GM18511 (cell line): Measurements from ENCODE around the gene GPC6.
"Not testable (repeated sequence)": the region's sequence is repeated elsewhere in the genome, so short reads cannot be mapped to it uniquely, and the experiment has no call there.

Experiments
- ATAC-seq: cut with Tn5 transposase; IDR thresholded peaks from one replicate; pipeline ENCODE4 v1.9.1; 2021; ENCODE audit warnings: mild to moderate bottlenecking, moderate library complexity; ENCODE audit not compliant: unreplicated experiment

GPC6 gene

DNA sequence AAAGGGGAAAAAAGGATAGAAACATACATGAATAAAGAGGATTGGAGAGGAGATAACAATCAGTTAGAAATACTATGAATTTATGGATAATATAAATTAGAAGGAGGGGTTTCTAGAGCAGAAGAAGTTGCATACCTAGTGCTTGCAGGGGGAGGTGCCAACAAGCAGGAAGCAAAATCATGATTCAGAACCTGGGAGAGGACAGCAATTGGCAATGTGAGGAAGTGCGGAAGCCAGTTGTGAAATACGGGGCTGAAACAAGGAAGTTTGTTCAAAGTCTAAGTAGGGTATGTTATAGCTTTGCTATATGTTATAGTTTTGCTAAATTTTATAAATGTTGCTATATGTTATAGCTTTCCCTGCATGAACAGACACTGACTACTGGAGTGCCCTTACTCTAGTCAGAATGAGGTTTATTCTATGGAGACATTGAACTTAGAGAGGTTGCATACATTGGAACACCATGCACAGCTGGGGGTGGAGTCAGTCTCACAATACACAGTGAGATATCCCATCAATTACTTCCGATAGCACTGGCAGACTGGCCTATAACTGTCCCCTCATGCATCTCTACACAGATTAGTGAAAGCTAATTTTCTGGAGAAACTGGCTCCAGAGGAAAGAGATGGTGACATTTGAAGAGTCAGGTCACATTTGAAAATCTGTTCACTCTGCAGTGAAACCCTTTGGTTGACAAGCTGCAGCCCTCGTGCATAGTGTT, 92.1 kb downstream of the GPC6 start:
- ATAC-seq, result no peak

DNA sequence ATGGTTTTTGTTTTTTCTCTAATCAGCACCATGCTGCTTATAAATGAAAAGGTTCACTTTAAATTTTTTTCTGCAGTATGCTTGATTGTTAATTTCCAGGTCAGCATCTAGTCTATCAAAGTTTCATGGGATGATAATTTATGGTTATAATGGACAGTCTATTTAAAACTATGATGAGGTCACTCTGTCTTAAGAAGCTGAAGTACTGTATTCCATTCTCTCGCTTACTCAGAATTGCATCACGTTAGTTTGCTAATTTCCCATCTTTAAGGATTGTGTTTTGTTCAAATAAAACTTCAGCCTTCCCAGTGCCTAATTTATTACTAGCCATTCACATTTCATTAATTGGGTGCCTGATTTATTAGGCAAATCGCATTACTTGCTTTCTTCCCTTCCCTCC, 94.3 kb downstream of the GPC6 start:
- no peak for ATAC-seq

DNA sequence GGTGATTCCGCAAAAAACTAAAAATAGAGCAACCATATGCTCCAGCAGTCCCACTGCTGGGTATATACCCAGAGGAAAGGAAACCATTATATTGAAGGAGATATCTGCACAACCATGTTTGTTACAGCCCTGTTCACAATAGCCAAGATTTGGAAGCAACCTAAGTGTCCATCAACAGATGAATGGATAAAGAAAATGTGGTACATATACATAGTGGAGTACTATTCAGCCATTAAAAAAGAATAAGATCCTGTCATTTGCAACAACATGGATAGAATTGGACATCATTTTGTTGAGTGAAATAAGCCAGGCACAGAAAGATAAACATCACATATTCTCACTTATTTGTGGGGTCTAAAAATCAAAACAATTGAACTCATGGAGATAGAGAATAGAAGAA, 97.3 kb downstream of the GPC6 start:
- ATAC-seq, result not testable (repeated sequence)

DNA sequence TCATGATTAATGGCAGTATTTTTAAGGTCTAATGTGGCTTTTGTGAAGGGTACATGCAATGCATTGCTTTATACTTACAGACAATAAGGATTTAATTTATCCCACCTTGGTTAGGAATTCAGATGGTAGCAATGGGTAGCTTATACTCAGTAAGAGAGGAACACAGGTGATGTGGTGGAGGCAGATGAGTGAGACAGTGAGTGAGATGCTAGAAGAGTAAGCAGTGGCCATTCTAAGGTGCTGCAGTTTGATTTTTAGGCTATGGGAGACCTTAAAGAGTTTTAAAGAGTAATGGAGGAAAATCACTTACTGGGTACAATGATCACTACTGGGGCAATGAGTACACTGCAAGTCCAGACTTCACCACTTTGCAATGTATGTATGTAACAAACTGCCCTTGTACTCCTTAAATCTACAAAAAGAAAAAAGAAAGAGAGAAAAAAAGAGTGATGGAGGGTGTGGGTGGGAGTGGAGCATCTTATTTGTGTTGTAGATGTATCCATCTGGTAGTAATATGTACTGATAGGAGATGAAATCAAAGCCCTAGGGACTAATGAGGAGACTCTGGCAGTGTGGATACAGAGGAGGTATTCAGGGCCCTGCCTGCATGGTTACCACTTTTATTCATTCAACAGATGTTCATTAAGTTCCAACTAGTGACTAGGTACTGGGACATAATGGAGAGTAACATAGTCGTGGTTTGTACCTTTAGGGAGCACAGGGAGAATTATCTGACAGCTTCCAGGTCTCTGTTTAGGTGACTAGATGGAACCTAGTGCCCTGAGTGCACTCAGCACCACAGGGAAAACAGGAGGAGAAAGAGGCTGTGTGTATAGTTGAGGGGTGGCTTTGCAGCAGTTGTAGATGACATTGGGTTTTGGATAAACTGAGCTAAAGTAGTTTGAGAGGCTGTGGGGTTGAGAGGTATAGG, 99.0 kb downstream of the GPC6 start:
- no peak for ATAC-seq

DNA sequence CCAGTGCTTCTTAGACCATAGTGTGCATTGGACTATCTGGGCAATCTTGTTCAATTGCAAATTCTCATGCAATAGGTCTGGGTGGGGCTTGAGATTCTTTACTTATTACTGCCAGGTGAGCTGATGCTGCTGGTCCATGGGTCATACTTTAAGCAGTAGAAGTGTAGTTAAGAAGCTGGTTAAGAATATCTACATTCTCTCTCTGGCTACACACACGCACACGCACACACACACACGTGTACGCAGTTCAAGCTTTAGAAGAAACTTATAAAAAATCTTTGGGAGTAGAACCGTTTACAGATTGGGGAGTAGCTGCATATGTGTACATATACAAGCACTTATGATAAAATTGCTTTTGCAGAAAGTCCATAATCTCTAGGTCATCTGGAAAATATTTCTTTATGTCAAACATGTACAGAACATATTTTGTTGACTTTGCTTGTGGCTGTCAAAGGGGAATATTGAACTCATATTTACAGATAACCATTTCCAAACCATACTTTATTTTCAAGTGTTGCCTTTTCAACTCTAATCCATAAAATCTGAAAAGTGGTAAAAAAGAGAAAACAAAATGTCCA, 99.7 kb downstream of the GPC6 start:
- ATAC-seq, result no peak

DNA sequence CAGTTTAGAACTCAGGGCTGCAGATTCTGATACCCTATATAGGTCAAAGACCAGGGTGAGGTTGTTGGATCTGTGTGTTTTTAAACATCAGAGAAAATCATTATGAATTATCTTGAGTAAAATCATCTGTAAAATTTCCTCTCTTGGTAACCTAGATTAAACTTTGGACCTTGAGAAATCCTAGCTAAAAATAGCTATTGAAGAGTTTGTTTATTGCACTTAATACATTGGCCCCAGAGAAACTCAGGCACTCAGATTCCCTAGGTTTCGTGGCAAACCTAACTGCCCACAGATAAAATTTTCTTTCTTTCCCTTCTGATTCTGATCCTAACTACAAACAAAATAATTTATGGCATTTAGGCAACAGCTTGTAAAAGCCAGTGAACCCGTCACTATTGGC, 102.3 kb downstream of the GPC6 start:
- no peak for ATAC-seq

DNA sequence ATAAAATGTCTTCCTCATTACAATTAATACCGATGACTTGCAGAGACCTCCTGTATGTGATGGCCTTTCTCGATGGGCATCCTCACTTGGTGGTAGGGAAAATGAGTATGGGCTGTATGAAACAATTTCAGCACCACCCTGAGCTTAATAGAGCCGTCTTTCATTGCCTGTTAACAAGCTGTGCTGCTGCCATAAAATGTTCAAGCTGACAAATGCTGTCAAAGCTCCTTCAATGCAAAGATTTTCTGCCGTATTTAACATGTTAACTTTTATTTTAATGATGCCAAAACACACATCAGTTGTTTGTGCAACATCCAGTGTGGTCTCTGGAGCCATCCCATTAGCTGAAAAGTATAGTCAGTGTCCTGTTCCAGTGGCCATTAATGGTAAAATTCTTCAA, 110.1 kb downstream of the GPC6 start:
- no peak for ATAC-seq

DNA sequence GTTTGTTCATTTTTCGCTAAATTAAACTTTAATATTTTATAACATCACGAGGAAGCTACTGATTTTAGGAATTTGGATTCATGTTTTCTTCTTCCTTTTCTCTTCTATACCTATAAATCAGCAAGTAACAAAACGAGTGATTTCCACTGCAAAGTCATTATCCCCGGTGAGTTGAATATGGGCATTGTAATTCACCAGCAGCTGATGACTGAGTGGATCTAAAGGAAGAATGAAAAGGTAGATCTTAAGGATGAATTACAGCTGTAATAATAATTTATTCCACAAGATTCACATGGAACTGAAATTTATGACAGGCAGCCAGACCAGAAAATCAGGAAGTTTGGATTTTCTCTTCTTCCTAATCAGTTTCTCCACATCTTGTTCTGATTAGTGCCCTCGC, 111.4 kb downstream of the GPC6 start:
- no peak for ATAC-seq

DNA sequence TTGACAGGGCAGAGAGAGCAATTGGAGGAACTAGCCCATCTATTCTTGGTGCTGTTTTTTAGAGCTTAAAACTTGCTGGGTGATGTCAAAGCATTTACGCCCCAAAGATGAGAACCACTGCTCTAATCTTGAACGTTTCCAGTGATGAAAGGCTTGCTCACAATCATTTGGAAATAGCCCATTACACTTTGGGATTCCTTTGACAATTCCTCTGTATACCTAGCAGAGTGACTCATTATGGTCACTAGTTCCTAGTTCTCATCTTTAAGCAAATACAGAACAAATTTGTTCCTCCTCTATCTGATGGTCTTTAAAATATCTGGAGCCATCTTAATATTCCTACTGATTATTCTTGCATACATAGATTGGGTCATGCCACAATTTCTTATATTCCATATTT, 112.3 kb downstream of the GPC6 start:
- ATAC-seq, result no peak

DNA sequence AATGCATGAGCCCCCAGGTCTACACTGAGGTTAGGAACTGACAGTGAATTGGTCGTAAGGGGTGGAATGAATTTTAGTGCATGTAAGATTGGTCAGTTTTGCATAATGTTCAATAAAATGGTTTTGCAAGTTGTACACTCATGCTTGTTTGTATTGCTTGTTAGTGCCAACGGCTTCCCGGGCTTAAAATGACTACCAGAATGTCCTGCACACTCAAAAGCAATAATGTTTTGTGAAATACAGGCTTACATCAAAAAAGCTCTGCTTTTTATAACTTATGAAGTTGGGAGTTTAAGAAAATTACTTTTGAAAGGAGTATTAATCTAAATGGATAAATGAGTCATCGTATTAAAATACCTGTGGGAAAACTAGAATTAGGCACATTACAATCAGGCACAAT, 112.9 kb downstream of the GPC6 start:
- no peak for ATAC-seq

DNA sequence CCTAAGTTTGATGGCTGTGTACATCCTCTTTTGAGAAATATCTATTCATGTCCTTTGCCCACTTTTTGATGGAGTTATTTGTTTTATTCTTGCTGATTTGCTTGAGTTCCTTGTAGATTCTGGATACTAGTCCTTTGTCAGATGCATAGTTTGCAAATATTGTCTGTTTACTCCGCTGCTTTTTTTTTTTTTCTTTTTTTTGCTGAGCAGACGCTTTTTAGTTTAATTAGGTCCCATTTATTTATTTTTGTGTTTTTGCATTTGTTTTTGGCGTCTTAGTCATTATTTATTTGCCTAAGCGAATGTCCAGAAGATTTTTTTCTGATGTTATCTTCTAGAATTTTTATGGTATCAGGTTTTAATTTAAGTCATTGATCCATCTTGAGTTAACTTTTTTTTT, 114.9 kb downstream of the GPC6 start:
- no peak for ATAC-seq

DNA sequence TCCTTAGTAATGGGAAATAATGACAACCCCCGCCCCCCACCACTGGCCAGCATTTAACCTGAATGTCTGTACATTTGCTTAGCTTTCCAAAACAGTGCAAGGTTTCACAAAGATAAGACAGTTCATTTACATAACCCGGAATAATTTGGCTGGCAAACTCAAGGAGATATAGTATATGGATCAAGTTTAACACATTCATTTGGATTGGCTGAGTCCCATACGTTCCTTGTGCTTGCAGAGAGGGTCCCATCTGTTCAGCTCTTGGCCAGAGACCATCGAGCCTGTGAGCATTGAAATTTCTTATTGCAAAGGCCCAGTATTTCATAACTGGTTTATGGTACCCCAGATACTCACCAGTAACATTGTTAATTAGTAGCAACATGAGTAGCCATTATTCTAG, 116.5 kb downstream of the GPC6 start:
- no peak for ATAC-seq

DNA sequence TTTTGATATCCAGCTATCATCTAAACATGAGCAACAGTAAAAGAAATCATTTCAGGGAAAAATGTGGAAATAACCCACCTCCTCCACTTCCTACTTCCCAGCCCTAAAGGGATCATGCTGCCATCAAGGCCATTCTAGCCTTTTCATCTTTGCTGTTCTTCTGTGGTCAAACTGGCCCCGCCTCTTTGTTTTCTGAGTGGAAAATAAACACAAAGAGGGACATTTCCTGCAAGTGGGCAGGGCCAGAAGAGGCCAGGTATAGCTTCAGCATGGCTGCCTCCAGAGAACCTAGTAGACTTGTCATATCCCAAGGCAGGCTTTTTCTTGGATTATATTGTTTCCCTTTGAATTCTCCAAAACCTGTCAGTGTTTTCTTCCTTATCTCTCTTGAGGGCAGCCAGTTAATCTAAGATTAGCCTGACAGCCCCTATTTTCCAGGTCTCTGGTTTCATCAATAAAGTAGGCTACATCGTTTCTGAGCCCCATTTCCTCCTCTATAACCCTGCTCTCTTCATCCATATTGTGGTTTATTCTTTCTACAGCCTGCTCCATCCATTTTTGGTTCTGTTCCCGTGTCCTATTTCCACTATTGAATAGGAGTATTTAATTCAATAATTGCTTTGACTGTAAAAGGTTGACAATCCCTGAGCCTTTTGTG, 117.6 kb downstream of the GPC6 start:
- no peak for ATAC-seq

DNA sequence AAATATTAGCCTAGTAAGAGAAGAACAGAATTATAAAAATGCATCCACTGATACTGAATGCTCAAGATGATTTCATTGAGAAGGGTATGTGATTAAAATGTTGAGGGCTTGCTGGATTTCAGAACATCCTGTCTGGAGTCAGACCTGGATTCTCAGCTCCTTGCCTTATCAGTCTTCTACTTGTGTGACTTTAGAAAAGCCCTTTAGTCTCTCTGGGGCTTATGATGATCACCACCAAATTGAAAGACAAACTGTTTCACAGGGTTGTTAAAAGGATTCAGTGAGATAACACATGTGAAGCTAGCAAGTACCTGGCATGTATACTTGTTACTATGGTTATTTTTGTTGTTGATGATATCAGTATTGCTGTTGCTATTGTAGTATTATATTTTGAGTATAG, 118.4 kb downstream of the GPC6 start:
- no peak for ATAC-seq

DNA sequence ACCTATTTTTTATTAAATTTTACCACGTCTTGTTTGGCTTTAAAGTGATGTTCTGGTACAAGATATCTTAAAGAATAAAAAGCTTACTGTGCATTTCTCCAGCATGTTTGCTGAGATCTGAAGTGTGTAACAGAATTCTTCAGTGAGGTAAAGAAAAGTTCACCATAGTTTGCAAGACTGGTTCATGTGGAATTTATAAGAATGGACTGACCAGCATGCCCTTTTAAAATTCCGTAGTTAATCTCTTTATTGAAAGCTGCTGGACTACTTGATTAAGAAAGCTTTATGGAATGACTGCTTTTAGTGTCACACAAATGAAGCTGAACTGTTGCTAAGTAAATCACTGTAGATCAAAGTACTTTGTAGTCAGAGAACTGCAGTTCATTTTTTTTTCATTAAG, 119.2 kb downstream of the GPC6 start:
- ATAC-seq, result no peak

DNA sequence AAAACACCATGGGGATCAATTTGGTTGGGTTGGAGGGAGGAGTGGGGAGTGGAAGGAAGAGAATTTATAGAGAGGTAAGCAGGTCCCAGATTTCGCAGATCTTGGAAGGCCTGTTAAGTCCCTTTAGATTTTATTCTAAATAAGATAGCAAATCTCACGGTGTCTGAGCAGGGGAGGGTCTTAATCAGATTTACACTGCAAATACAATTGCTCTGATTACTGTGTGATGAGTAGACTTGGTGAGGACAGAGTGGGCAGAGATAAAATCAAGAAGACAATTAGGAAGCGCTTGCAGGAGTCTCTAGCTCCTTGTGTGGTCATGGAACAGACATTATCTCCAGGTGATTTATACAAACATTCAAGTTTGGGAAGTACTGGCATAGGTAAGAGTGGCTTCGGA, 126.0 kb downstream of the GPC6 start:
- ATAC-seq, result no peak

DNA sequence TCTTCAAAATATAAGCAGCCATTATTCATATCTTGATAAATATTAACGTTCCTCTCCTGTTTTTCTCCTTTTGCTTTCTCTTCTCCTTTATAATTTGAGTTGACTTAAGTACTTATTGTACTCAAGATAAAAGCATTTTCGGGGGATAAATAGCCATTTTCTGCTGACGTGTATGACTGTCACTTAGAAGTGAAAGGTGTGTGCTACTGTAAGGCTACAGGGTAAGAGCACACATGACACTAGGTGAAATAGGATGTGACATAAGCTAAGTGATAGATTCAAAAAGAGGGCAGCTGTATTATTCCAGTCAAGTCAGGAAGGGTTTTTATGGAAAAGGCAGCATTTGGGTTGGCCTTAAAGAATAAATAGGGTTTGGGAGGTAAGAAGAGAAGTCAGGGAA, 128.5 kb downstream of the GPC6 start:
- ATAC-seq, result no peak

DNA sequence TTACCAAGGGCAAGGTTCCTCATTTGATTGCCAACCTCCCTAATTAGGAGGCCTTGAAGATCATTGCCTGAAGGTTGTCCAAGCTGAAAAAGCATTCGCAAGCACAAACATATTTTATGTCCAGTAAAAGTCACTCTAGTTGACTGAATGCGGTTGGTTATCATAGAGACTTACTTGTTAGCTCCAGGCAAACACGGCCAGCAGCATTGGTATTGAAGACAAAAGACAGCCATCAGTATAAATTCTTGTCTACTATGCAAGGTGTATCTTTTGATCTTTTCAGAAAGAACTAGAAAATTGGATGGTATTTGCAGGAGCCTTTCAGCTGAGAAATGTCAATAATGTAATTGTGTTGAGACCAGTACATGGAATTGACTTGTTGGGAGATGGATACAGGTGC, 129.9 kb downstream of the GPC6 start:
- ATAC-seq, result no peak

DNA sequence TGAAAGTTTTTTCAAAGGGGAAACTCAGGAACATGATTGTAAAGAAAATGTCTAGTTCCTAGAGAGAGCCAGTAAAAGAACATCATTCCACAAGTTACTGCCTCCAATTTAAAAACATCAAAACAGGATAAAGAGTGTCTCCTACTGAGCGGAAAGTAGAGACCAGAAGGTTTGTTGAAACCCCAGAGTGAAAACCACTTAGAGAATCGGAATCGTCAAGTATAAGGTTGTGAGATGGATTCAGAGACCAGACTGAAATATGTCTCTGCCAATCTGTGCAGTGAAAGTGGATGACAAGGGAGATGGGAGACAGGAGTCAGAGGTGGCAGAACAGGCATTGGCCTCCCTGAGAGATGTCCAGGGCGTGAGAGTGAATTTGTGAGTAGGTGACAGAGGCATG, 133.4 kb downstream of the GPC6 start:
- no peak for ATAC-seq

DNA sequence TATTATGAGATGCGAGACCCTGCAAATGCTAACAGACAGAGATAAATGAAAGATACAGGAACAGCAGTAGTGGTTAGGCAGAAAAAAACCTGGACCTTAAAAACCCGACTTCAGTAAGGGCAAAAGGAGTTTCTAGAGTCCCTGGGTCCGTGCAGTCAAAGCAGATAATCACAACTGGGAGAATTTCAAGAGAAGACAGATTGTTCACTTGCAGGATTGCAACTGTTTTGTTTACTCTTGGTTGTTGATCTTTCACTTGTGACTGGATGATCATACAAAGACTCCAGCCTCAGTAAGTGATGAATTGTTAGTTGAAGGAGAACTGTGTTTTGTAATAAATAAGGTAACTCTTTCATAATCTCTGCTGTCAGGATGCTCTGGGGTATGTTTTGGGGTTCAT, 135.1 kb downstream of the GPC6 start:
- ATAC-seq, result no peak

DNA sequence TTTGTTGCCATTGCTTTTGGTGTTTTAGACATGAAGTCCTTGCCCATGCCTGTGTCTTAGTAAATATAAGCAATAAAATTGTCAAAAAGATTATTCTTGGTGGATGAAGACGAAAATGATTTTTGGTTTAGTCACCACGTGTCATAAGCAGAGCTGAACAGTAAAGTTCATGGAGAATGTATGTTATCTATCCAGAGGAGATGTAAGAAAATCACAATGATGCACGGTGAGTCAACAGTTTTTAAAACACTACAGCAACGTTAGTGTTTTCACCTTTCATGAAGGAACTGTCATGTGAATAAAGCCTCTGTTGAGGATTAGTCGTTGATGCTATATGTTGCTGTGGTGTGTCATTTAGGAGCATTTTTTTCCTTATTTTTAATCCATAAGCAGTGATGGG, 137.6 kb downstream of the GPC6 start:
- ATAC-seq, result no peak

DNA sequence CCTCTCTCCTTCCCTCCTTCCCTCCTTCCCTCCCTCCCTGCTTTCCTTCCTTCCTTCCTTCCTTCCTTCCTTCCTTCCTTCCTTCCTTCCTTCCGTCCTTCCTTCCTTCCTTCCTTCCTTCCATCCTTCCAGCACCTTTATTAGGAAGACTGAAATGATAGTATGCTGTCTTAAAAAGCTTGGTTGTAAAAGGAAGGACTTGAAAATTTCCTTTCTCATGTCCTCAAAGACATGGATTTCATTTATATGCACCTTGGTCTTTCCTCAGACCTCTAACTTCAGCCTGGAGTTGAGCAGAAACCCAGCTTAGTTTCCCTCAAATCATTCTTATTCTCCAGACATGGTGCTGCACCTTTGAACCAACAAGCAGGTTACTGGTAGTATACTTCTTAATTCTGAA, 141.7 kb downstream of the GPC6 start:
- no peak for ATAC-seq
